Heart left ventricle (tissue), 16 donors: ENCODE data around the gene MBD3L2. TPM values are rescaled to one million over a fixed set of nuclear protein-coding genes. Genes with fewer than 3 reads are reported as not detected.
"Not testable (repeated sequence)": the region's sequence is repeated elsewhere in the genome, so short reads cannot be mapped to it uniquely, and the experiment has no call there.

Experiments
- ATAC-seq, 4 donors: fragments of 200-7000 bp; cut with Tn5 transposase; one replicate each; pipeline ENCODE4 v1.9.1; 2020 to 2022; ENCODE audit warnings: moderate library complexity in 4 of 4, mild to moderate bottlenecking in 3 of 4, moderate number of reproducible peaks in 1 of 4
- DNase-seq, 5 donors: peaks; one replicate each; pipeline ENCODE4 v3.0.0-alpha.2; 2020
- H3K27ac ChIP-seq, 12 donors: fragments of 200-600 bp; sonication (generic) in 4 of 12; one replicate each; pipeline versions ENCODE4 v1.5.0 to v1.8.0; 2016 to 2022; ENCODE audit warnings: mild to moderate bottlenecking in 2 of 12
- H3K27me3 ChIP-seq, 9 donors: fragments of 200-600 bp; sonication (generic) in 2 of 9; one replicate each; pipeline versions ENCODE4 v1.5.1 to v1.8.0; 2016 to 2022; ENCODE audit warnings: mild to moderate bottlenecking in 3 of 9
- H3K36me3 ChIP-seq, 9 donors: fragments of 200-600 bp; sonication (generic) in 2 of 9; one replicate each; pipeline versions ENCODE4 v1.5.0 to v1.8.0; 2018 to 2022; ENCODE audit warnings: mild to moderate bottlenecking in 2 of 9
- H3K4me1 ChIP-seq, 12 donors: fragments of 200-600 bp; sonication (generic) in 4 of 12; one replicate each; pipeline versions ENCODE4 v1.5.0 to v1.8.0; 2016 to 2022; ENCODE audit warnings: mild to moderate bottlenecking in 3 of 12
- H3K4me3 ChIP-seq, 12 donors: fragments of 200-600 bp; sonication (generic) in 4 of 12; one replicate each; pipeline versions ENCODE4 v1.5.0 to v1.8.0; 2017 to 2022; ENCODE audit warnings: mild to moderate bottlenecking in 9 of 12, moderate library complexity in 4 of 12
- H3K9me3 ChIP-seq, 12 donors: fragments of 200-600 bp; sonication (generic) in 4 of 12; one replicate each; pipeline versions ENCODE4 v1.5.0 to v1.8.0; 2016 to 2022; ENCODE audit warnings: mild to moderate bottlenecking in 1 of 12
- CTCF ChIP-seq, 12 donors: fragments of 200-600 bp; sonication (generic) in 4 of 12; IDR thresholded peaks; one replicate each; pipeline versions ENCODE4 v1.5.0 to v1.8.0; 2018 to 2022; ENCODE audit warnings: antibody characterized with exemption in 12 of 12, mild to moderate bottlenecking in 5 of 12
- POLR2A ChIP-seq, 2 donors: fragments of 450-650 bp; IDR thresholded peaks; one replicate each; pipeline ENCODE4 v1.6.1; 2017; ENCODE audit warnings: antibody characterized with exemption in 2 of 2, mild to moderate bottlenecking in 2 of 2, moderate library complexity in 2 of 2
- WGBS, 4 donors: extraction: QIAGEN DNeasy Blood & Tissue Kit in 2 of 4; methylation state at CpG; one replicate each; pipeline versions ENCODE4 v1.1.5 to v1.1.7; 2013 to 2018; 5-methylcytosine and 5-hydroxymethylcytosine counted together
- intact Hi-C, 10 donors: fragments of 100-400 bp; cut with DNase I; formaldehyde crosslinking; loops; one replicate each; pipeline versions ENCODE4 v1.11.1 to v1.14.2; 2022
- polyA plus RNA-seq, 2 donors: library from polyadenylated mRNA; stranded (reverse); fragments of 200-250 nt; gene quantifications; one replicate each; pipeline ENCODE4 v1.2.3, GENCODE V29; 2013
- total RNA-seq, 9 donors: library from RNA; depleted of rRNA in 2 of 9; stranded (reverse); fragments of >200 nt in 2 of 9; fragmentation: NEBNext Ultra II Directional in 3 of 9; extraction: Animal tissue kit (Norgen Biotek cat#: 25700) in 3 of 9; gene quantifications; one replicate each; pipeline versions ENCODE4 v1.1.0 to v1.2.4, GENCODE V29; 2016 to 2023
- donor health status: ischemic (EF 13 %, LVEDD 7.1; RV severe dilation, severe dysfunction).
- donor health status: healthy with polysubstance abuse.
- donor health status: DM: no; HTN: yes; CAD: no.
- donor health status: DM: no; HTN: no; CAD: no.
- donor health status: ischemic (EF 25% LVEDD 6.9; RV normal size, moderate dysfunction).
- donor health status: ischemic (EF 25% LVEDD 5.7; RV mildly dilated, moderate dysfunction).
- donor health status: healthy.
- donor health status: DM: yes; HTN: yes; CAD: no.
- donor health status: ischemic (EF 35%, LVEDD 5.7; RV mildly dilated, moderate dysfunction).
- donor health status: nonischemic (EF 11% LVEDD 7.7; RV severe dilation, severe dysfunction).
- donor health status: DM: yes; HTN: yes; CAD: no.
- donor health status: PGD.
- donor health status: ischemic (EF 29% LVEDD 5.4; RV normal size, mild dysfunction).
- donor health status: nonischemic (EF 23%, LVEDD 6.1; RV moderate dilation, normal function).

Gene MBD3L2
- total and polyA plus RNA-seq, 11 donors: not detected

- no peak overlapping the region for H3K4me3 ChIP-seq
- no peak for DNase-seq
- no peak for ATAC-seq
- intact Hi-C loops: no loop called here
- 64 to 71% (median 68%) methylated on average over 4 of the region's 4 CpGs for WGBS, 4 donors
- no peaks in the 10 kb centered on the region for H3K36me3 ChIP-seq
- H3K27ac ChIP-seq: peak overlapping the region in 1 of 12 donors; percentile 34
- TF ChIP-seq POLR2A (IDR thresholded peaks at IDR 0.05) (no peak), CTCF (IDR thresholded peaks at IDR 0.05) (no peak)
- peaks cover 0 to 5% (median 0%) of the 10 kb centered on the region in 12 donors for H3K9me3 ChIP-seq
- H3K27me3 ChIP-seq: peaks cover 0 to 24% (median 3%) of the 10 kb centered on the region in 9 donors
- peaks cover 0 to 17% (median 0%) of the 10 kb centered on the region in 12 donors for H3K4me1 ChIP-seq
Measured at GRCh38 chr19:7013678-7014077, 35.4 kb upstream of the MBD3L2 start.

GRCh38 chr19:7018828-7019227 is 30.3 kb upstream of the MBD3L2 start:
- no peak for DNase-seq
- Histone ChIP-seq H3K27ac (no peak overlapping the region), H3K36me3 (no peaks in the 10 kb centered on the region), H3K27me3 (peaks cover 0 to 24% (median 3%) of the 10 kb centered on the region in 9 donors), H3K4me1 (peaks cover 0 to 3% (median 0%) of the 10 kb centered on the region in 12 donors), H3K9me3 (peaks cover 0 to 5% (median 0%) of the 10 kb centered on the region in 12 donors), H3K4me3 (no peak overlapping the region)
- intact Hi-C loops: no loop called here
- ATAC-seq: no peak
- WGBS, 4 donors: 67 to 79% (median 75%) methylated on average over 6 of the region's 6 CpGs
- no peak for TF ChIP-seq POLR2A (IDR thresholded peaks at IDR 0.05)
- TF ChIP-seq CTCF (IDR thresholded peaks at IDR 0.05): no peak

- intact Hi-C loops, H3K4me1 ChIP-seq, H3K36me3 ChIP-seq, H3K27ac ChIP-seq, DNase-seq, H3K4me3 ChIP-seq, H3K9me3 ChIP-seq, ATAC-seq: not testable (repeated sequence)
- no CpG with 5 or more reads among the region's 6 CpGs for WGBS, 4 donors
- H3K27me3 ChIP-seq: peaks cover 0 to 15% (median 3%) of the 10 kb centered on the region in 9 donors
Measured at GRCh38 chr19:7021331-7021730, 27.8 kb upstream of the MBD3L2 start, which contains the start of gene MBD3L2B. MBD3L2B (minus strand) TSS chr19:7021431; CDS start chr19:7021397, 34 bp downstream.

GRCh38 chr19:7028790-7029189 is 20.3 kb upstream of the MBD3L2 start:
- H3K4me1 ChIP-seq, H3K36me3 ChIP-seq, H3K27ac ChIP-seq, DNase-seq, intact Hi-C loops, H3K9me3 ChIP-seq, ATAC-seq, H3K4me3 ChIP-seq, H3K27me3 ChIP-seq: not testable (repeated sequence)
- WGBS, 4 donors: no CpG with 5 or more reads among the region's 1 CpG

GRCh38 chr19:7030278-7030677 is 18.8 kb upstream of the MBD3L2 start, which contains the start of gene MBD3L5:
MBD3L5 (plus strand) TSS chr19:7030578; CDS start chr19:7030612, 34 bp downstream.
- H3K4me3 ChIP-seq, H3K36me3 ChIP-seq, ATAC-seq, H3K27ac ChIP-seq, H3K27me3 ChIP-seq, H3K9me3 ChIP-seq, intact Hi-C loops, DNase-seq, H3K4me1 ChIP-seq: not testable (repeated sequence)
- WGBS, 4 donors: no CpG with 5 or more reads among the region's 9 CpGs

- H3K36me3 ChIP-seq, intact Hi-C loops, H3K27ac ChIP-seq, H3K9me3 ChIP-seq, H3K4me1 ChIP-seq, H3K4me3 ChIP-seq, DNase-seq, H3K27me3 ChIP-seq, ATAC-seq: not testable (repeated sequence)
- WGBS, 4 donors: 71% methylated on average over 2 of the region's 9 CpGs; no CpG with 5 or more reads in 3 of the 4 donors
Measured at GRCh38 chr19:7040079-7040478, 9.0 kb upstream of the MBD3L2 start, which contains the start of gene MBD3L4. MBD3L4 (minus strand) TSS chr19:7040179; CDS start chr19:7040144, 35 bp downstream.

GRCh38 chr19:7041563-7041962 is 7.6 kb upstream of the MBD3L2 start:
- H3K27me3 ChIP-seq, ATAC-seq, H3K4me1 ChIP-seq, DNase-seq, intact Hi-C loops, H3K4me3 ChIP-seq, H3K36me3 ChIP-seq, H3K9me3 ChIP-seq, H3K27ac ChIP-seq: not testable (repeated sequence)
- WGBS, 4 donors: no CpG with 5 or more reads among the region's 2 CpGs

- H3K4me1 ChIP-seq, DNase-seq, H3K27ac ChIP-seq, intact Hi-C loops, H3K9me3 ChIP-seq, ATAC-seq, H3K36me3 ChIP-seq, H3K4me3 ChIP-seq, H3K27me3 ChIP-seq: not testable (repeated sequence)
- 88 to 93% (median 90%) methylated on average over 2 of the region's 5 CpGs; no CpG with 5 or more reads in 1 of the 4 donors for WGBS, 4 donors
Measured at GRCh38 chr19:7051421-7051820, 2.3 kb downstream of the MBD3L2 start.

- H3K36me3 ChIP-seq, intact Hi-C loops, H3K4me1 ChIP-seq, ATAC-seq, H3K27ac ChIP-seq, DNase-seq, H3K27me3 ChIP-seq, H3K4me3 ChIP-seq, H3K9me3 ChIP-seq: not testable (repeated sequence)
- 73 to 84% (median 78%) methylated on average over 7 of the region's 7 CpGs for WGBS, 4 donors
Measured at GRCh38 chr19:7052896-7053295, 3.8 kb downstream of the MBD3L2 start.
